ENCODE measurements around the gene FKBP11.
"Not testable (repeated sequence)": the region's sequence is repeated elsewhere in the genome, so short reads cannot be mapped to it uniquely, and the experiment has no call there.

The FKBP11 gene

GRCh38 chr12:48907245-48907644, 18.0 kb downstream of the FKBP11 start:
- no peak for DNase-seq (ENCODE audit: low read depth)

- DNase-seq (ENCODE audit: low read depth): no peak
These were observed 21.3 kb downstream of the FKBP11 start for GRCh38 chr12:48903982-48904411.

GRCh38 chr12:48903363-48903981, 21.8 kb downstream of the FKBP11 start:
- no peak for DNase-seq (ENCODE audit: low read depth)

- DNase-seq (ENCODE audit: low read depth): no peak
These were observed 24.0 kb downstream of the FKBP11 start for GRCh38 chr12:48901278-48901677.

- DNase-seq (ENCODE audit: low read depth): no peak
These were observed 25.6 kb downstream of the FKBP11 start for GRCh38 chr12:48899651-48900050.

GRCh38 chr12:48894271-48894670, 31.0 kb downstream of the FKBP11 start:
- no peak for DNase-seq (ENCODE audit: low read depth)

GRCh38 chr12:48890657-48891418, 34.5 kb downstream of the FKBP11 start:
- peak; percentile 11 for DNase-seq (ENCODE audit: low read depth)

- no peak for DNase-seq (ENCODE audit: low read depth)
These were observed 35.6 kb downstream of the FKBP11 start for GRCh38 chr12:48889679-48890078.

- no peak for DNase-seq (ENCODE audit: low read depth)
These were observed 41.8 kb downstream of the FKBP11 start for GRCh38 chr12:48883305-48884161.

GRCh38 chr12:48882972-48883304, 42.4 kb downstream of the FKBP11 start:
- DNase-seq (ENCODE audit: low read depth): no peak

- DNase-seq (ENCODE audit: low read depth): no peak
These were observed 43.0 kb downstream of the FKBP11 start for GRCh38 chr12:48882315-48882687.

- no peak for DNase-seq (ENCODE audit: low read depth)
These were observed 43.5 kb downstream of the FKBP11 start for GRCh38 chr12:48881686-48882314.

- no peak for DNase-seq (ENCODE audit: low read depth)
These were observed 44.6 kb downstream of the FKBP11 start for GRCh38 chr12:48880647-48881046.

- DNase-seq (ENCODE audit: low read depth): no peak
These were observed 46.7 kb downstream of the FKBP11 start for GRCh38 chr12:48878548-48878947.

GRCh38 chr12:48875944-48876515, 49.3 kb downstream of the FKBP11 start:
- no peak for DNase-seq (ENCODE audit: low read depth)

- DNase-seq (ENCODE audit: low read depth): not testable (repeated sequence)
These were observed 51.8 kb downstream of the FKBP11 start for GRCh38 chr12:48873534-48873933.

GRCh38 chr12:48873096-48873495, 52.2 kb downstream of the FKBP11 start:
- DNase-seq (ENCODE audit: low read depth): no peak
